ENCODE measurements around the gene RFPL2. TPM values are rescaled to one million over a fixed set of nuclear protein-coding genes. Genes with fewer than 3 reads are reported as not detected.

Gene RFPL2
- total and polyA plus RNA-seq, 2 of the 13 experiments (the other 11 are each of a cell fraction or from before 2014, with no cell fraction given), result not detected

DNA sequence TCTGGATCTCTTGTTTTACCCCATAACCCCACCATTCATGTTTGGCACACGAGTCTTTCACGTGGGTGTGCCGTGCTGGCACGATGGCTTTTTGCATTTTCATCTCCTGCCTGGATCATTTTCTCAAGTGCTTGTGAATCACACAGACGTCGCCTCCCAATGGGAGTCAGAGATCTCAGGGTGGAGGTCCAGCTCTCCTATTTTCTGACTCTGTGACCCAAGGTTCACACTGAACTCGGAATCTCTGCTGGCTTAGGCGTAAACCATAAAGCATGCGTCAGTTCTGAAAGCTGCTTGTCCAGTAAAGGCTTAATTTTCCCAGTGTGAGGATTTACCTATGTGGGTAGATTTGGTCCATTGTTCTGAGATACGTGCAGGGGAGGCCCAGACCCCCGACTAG lies 29.8 kb downstream of the RFPL2 start (continued):
- TF ChIP-seq, protein P1, sequence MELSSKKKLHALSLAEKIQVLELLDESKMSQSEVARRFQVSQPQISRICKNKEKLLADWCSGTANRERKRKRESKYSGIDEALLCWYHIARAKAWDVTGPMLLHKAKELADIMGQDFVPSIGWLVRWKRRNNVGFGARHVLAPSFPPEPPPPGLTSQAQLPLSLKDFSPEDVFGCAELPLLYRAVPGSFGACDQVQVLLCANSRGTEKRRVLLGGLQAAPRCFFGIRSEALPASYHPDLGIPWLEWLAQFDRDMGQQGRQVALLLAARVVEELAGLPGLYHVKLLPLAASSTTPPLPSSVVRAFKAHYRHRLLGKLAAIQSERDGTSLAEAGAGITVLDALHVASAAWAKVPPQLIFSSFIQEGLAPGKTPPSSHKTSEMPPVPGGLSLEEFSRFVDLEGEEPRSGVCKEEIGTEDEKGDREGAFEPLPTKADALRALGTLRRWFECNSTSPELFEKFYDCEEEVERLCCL (CRISPR knock-in tag; IDR thresholded peaks at IDR 0.05; ENCODE audit: borderline replicate concordance), result no peak
- no peak for TF ChIP-seq SYNCRIP (IDR thresholded peaks at IDR 0.05; ENCODE audit: insufficient read depth, low read depth, low read length)
- no peak for TF ChIP-seq ZNF331 (CRISPR knock-in tag; IDR thresholded peaks at IDR 0.05)
- TF ChIP-seq ZBTB10 (CRISPR knock-in tag; IDR thresholded peaks at IDR 0.05; ENCODE audit: borderline replicate concordance), result no peak
- no peak for TF ChIP-seq SRF (IDR thresholded peaks at IDR 0.05; ENCODE audit: low read depth, low read length)
- TF ChIP-seq, protein P2, sequence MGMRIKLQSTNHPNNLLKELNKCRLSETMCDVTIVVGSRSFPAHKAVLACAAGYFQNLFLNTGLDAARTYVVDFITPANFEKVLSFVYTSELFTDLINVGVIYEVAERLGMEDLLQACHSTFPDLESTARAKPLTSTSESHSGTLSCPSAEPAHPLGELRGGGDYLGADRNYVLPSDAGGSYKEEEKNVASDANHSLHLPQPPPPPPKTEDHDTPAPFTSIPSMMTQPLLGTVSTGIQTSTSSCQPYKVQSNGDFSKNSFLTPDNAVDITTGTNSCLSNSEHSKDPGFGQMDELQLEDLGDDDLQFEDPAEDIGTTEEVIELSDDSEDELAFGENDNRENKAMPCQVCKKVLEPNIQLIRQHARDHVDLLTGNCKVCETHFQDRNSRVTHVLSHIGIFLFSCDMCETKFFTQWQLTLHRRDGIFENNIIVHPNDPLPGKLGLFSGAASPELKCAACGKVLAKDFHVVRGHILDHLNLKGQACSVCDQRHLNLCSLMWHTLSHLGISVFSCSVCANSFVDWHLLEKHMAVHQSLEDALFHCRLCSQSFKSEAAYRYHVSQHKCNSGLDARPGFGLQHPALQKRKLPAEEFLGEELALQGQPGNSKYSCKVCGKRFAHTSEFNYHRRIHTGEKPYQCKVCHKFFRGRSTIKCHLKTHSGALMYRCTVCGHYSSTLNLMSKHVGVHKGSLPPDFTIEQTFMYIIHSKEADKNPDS (CRISPR knock-in tag; IDR thresholded peaks at IDR 0.05), result no peak

DNA sequence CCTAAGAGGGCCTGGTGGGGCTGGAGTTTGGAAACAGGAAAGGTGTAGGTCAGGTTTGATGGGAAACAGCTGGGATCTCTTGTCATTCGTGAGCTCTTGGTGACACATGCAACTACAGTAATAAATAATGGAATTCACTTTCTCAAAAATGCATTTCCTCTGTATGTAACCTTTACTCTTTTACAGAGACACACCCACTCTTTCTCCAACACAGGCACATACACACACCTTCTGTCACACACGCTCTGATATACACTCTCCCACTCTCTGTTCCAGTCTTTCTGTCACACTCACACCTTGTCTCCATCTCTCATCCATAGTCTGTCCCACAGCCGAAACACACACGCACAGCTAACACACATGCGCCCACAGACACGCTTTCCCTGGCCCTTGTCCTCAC lies 39.2 kb downstream of the RFPL2 start:
- Histone ChIP-seq H4K20me1 (ENCODE audit: insufficient read depth, low read length) (no peaks in the 10 kb centered on the region), H3K27me3 (ENCODE audit: control insufficient read depth in 1 of 2, insufficient read depth in 2 of 2, low read length in 2 of 2) (peaks cover 1 to 8% of the 10 kb centered on the region in 2 experiments; a peak in 3 of 5 replicates), H3K4me3 (replicated peaks in 1 of 3; ENCODE audit: insufficient read depth in 1 of 3, low read depth in 2 of 3, low read length in 3 of 3) (no peak overlapping the region), H3K9ac (ENCODE audit: insufficient read depth, low read depth, low read length) (no peak overlapping the region), H3K36me3 (replicated peaks in 1 of 2; ENCODE audit: control insufficient read depth in 1 of 2, insufficient read depth in 2 of 2, low read length in 2 of 2) (no peaks in the 10 kb centered on the region), H2AFZ (ENCODE audit: low read length) (no peak overlapping the region), H3K9me3 (ENCODE audit: low read length) (no peaks in the 10 kb centered on the region), H3K4me1 (ENCODE audit: insufficient read depth, low read length) (no peaks in the 10 kb centered on the region), H3K27ac (ENCODE audit: extremely low read length, insufficient read depth, low read length) (no peak overlapping the region), H3K79me2 (ENCODE audit: insufficient read depth, low read length) (no peaks in the 10 kb centered on the region), H3K4me2 (ENCODE audit: low read depth, low read length) (no peak overlapping the region)
- ChIA-PET POLR2A (no interaction called here), CTCF (ENCODE audit: low intra/inter-chr PET ratio, low total read pairs) (no interaction called here)
- intact Hi-C loops (cut with micrococcal nuclease; ENCODE audit: unreplicated experiment), result no loop called here
- in situ Hi-C loops (cut with HindIII; ENCODE audit: extremely low pct_ligation_motif_present, low pct_unique_long_range_greater_than_20kb), result no loop called here
- FAIRE-seq (no peak), DNase-seq (ENCODE audit: low spot score) (no peak), ATAC-seq (no peak)
- 25% methylated on average over 6 of the region's 6 CpGs for WGBS (ENCODE audit: low lambda C conversion rate)
- BruUV-seq (replicated peaks), result no TSS peak
- TF ChIP-seq TP53 (CRISPR knock-in tag; conservative IDR thresholded peaks at IDR 0.05), result no peak
- no peak for TF ChIP-seq PLSCR1 (CRISPR knock-in tag; IDR thresholded peaks at IDR 0.05; ENCODE audit: borderline replicate concordance)
- TF ChIP-seq ATAD3A (CRISPR knock-in tag; IDR thresholded peaks at IDR 0.05), result no peak
- TF ChIP-seq ZNF350 (CRISPR knock-in tag; IDR thresholded peaks at IDR 0.05; ENCODE audit: borderline replicate concordance, low read depth), result no peak

All from HepG2 (cell line).